BLaER1 treated with 17β-estradiol and CSF1 and Interleukin-3, amounts not matched to agents 10 nM and 100 nM (cell line): ENCODE measurements around the gene PTPRE.

Experiments
- H3K27ac ChIP-seq, 11 experiments: shearing (Covaris generic); formaldehyde crosslinking; 2 replicates each; pipeline ENCODE4 v1.8.1; 2022
- H3K27me3 ChIP-seq, 11 experiments: shearing (Covaris generic); formaldehyde crosslinking; 2 replicates each; pipeline ENCODE4 v1.8.1; 2022
- H3K36me3 ChIP-seq, 11 experiments: shearing (Covaris generic); formaldehyde crosslinking; 2 replicates each; pipeline ENCODE4 v1.8.1; 2022
- H3K4me1 ChIP-seq, 10 experiments: shearing (Covaris generic); formaldehyde crosslinking; 2 replicates each; pipeline ENCODE4 v1.8.1; 2022
- H3K4me2 ChIP-seq, 11 experiments: shearing (Covaris generic); formaldehyde crosslinking; 2 replicates each; pipeline ENCODE4 v1.8.1; 2022
- H3K4me3 ChIP-seq, 10 experiments: shearing (Covaris generic); formaldehyde crosslinking; 2 replicates each; pipeline ENCODE4 v1.8.1; 2022
- H3K9ac ChIP-seq, 11 experiments: shearing (Covaris generic); formaldehyde crosslinking; 2 replicates each; pipeline ENCODE4 v1.8.1; 2022
- H3K9me3 ChIP-seq, 11 experiments: shearing (Covaris generic); formaldehyde crosslinking; replicated peaks in 1 of 11; 2 replicates each; pipeline ENCODE4 v1.8.1; 2022
- H4K20me1 ChIP-seq, 11 experiments: shearing (Covaris generic); formaldehyde crosslinking; 2 replicates each; pipeline ENCODE4 v1.8.1; 2022
- Cebpa-rat ChIP-seq, 11 experiments: shearing (Covaris generic); IDR thresholded peaks; 2 replicates each; pipeline ENCODE4 v1.8.1; 2022

PTPRE gene

GRCh38 chr10:127932521-127933270 lies 25.8 kb downstream of the PTPRE start:
- H3K4me1 ChIP-seq: peaks cover 0 to 28% (median 13%) of the 10 kb centered on the region in 10 experiments; a peak in 13 of 20 replicates
- no peak overlapping the region for H3K4me3 ChIP-seq
- H3K27me3 ChIP-seq: no peaks in the 10 kb centered on the region
- peaks cover 0 to 3% (median 0%) of the 10 kb centered on the region in 11 experiments; a peak in 1 of 22 replicates for H4K20me1 ChIP-seq
- H3K9me3 ChIP-seq: peaks cover 0 to 12% (median 5%) of the 10 kb centered on the region in 11 experiments; a peak in 8 of 22 replicates
- no peak overlapping the region for H3K4me2 ChIP-seq
- peaks cover 0 to 41% (median 0%) of the 10 kb centered on the region in 11 experiments; a peak in 10 of 22 replicates for H3K36me3 ChIP-seq
- H3K27ac ChIP-seq: no peak overlapping the region
- no peak overlapping the region for H3K9ac ChIP-seq
- TF ChIP-seq Cebpa-rat (IDR thresholded peaks at IDR 0.05): no peak

GRCh38 chr10:127933271-127933670 lies 26.4 kb downstream of the PTPRE start:
- H3K9ac ChIP-seq: no peak overlapping the region
- no peak overlapping the region for H3K27ac ChIP-seq
- no peak for TF ChIP-seq Cebpa-rat (IDR thresholded peaks at IDR 0.05)
- H3K36me3 ChIP-seq: peaks cover 0 to 41% (median 0%) of the 10 kb centered on the region in 11 experiments; a peak in 10 of 22 replicates
- no peak overlapping the region for H3K4me3 ChIP-seq
- peaks cover 0 to 12% (median 5%) of the 10 kb centered on the region in 11 experiments; a peak in 8 of 22 replicates for H3K9me3 ChIP-seq
- H3K4me2 ChIP-seq: peak overlapping the region in 1 of 11 experiments; percentile 4; a peak in 1 of 22 replicates
- H3K27me3 ChIP-seq: no peaks in the 10 kb centered on the region
- H3K4me1 ChIP-seq: peaks cover 0 to 23% (median 7%) of the 10 kb centered on the region in 10 experiments; a peak in 13 of 20 replicates
- H4K20me1 ChIP-seq: peaks cover 0 to 3% (median 0%) of the 10 kb centered on the region in 11 experiments; a peak in 1 of 22 replicates

GRCh38 chr10:127934383-127934782 lies 27.5 kb downstream of the PTPRE start:
- Histone ChIP-seq H4K20me1 (peaks cover 0 to 3% (median 0%) of the 10 kb centered on the region in 11 experiments; a peak in 2 of 22 replicates), H3K27ac (no peak overlapping the region), H3K4me3 (no peak overlapping the region), H3K9me3 (peaks cover 0 to 12% (median 5%) of the 10 kb centered on the region in 11 experiments; a peak in 8 of 22 replicates), H3K4me2 (no peak overlapping the region), H3K36me3 (peaks cover 0 to 41% (median 0%) of the 10 kb centered on the region in 11 experiments; a peak in 10 of 22 replicates), H3K4me1 (peaks cover 0 to 15% (median 4%) of the 10 kb centered on the region in 10 experiments; a peak in 9 of 20 replicates), H3K9ac (no peak overlapping the region), H3K27me3 (no peaks in the 10 kb centered on the region)
- TF ChIP-seq Cebpa-rat (IDR thresholded peaks at IDR 0.05): no peak

GRCh38 chr10:127935071-127935561 lies 28.2 kb downstream of the PTPRE start:
- Histone ChIP-seq H4K20me1 (peaks cover 0 to 9% (median 0%) of the 10 kb centered on the region in 11 experiments; a peak in 4 of 22 replicates), H3K27ac (no peak overlapping the region), H3K9me3 (peaks cover 0 to 12% (median 5%) of the 10 kb centered on the region in 11 experiments; a peak in 8 of 22 replicates), H3K9ac (no peak overlapping the region), H3K4me2 (peak overlapping the region in 2 of 11 experiments; percentile 15 to 21; a peak in 2 of 22 replicates), H3K27me3 (no peaks in the 10 kb centered on the region), H3K4me1 (peaks cover 0 to 19% (median 6%) of the 10 kb centered on the region in 10 experiments; a peak in 10 of 20 replicates), H3K4me3 (no peak overlapping the region), H3K36me3 (peaks cover 0 to 41% (median 0%) of the 10 kb centered on the region in 11 experiments; a peak in 10 of 22 replicates)
- no peak for TF ChIP-seq Cebpa-rat (IDR thresholded peaks at IDR 0.05)

GRCh38 chr10:127937069-127937468 lies 30.2 kb downstream of the PTPRE start:
- no peak overlapping the region for H3K27ac ChIP-seq
- H3K4me1 ChIP-seq: peaks cover 0 to 31% (median 18%) of the 10 kb centered on the region in 10 experiments; a peak in 12 of 20 replicates
- H3K9me3 ChIP-seq: peaks cover 0 to 8% (median 5%) of the 10 kb centered on the region in 11 experiments; a peak in 8 of 22 replicates
- H3K27me3 ChIP-seq: no peaks in the 10 kb centered on the region
- H4K20me1 ChIP-seq: peaks cover 0 to 16% (median 0%) of the 10 kb centered on the region in 11 experiments; a peak in 5 of 22 replicates
- peaks cover 0 to 41% (median 0%) of the 10 kb centered on the region in 11 experiments; a peak in 10 of 22 replicates for H3K36me3 ChIP-seq
- H3K4me2 ChIP-seq: no peak overlapping the region
- TF ChIP-seq Cebpa-rat (IDR thresholded peaks at IDR 0.05): no peak
- no peak overlapping the region for H3K4me3 ChIP-seq
- no peak overlapping the region for H3K9ac ChIP-seq

GRCh38 chr10:127937915-127938463 lies 31.1 kb downstream of the PTPRE start:
- H3K4me1 ChIP-seq: peaks cover 7 to 37% (median 22%) of the 10 kb centered on the region in 10 experiments
- no peak overlapping the region for H3K27ac ChIP-seq
- peaks cover 0 to 33% (median 0%) of the 10 kb centered on the region in 11 experiments; a peak in 10 of 22 replicates for H3K36me3 ChIP-seq
- peaks cover 0 to under 1% (median 0%) of the 10 kb centered on the region in 11 experiments; a peak in 3 of 22 replicates for H3K9me3 ChIP-seq
- H3K9ac ChIP-seq: no peak overlapping the region
- no peak for TF ChIP-seq Cebpa-rat (IDR thresholded peaks at IDR 0.05)
- H3K4me2 ChIP-seq: no peak overlapping the region
- H3K4me3 ChIP-seq: no peak overlapping the region
- peaks cover 0 to 16% (median 0%) of the 10 kb centered on the region in 11 experiments; a peak in 5 of 22 replicates for H4K20me1 ChIP-seq
- no peaks in the 10 kb centered on the region for H3K27me3 ChIP-seq

GRCh38 chr10:127939786-127940330 lies 33.0 kb downstream of the PTPRE start:
- H3K27me3 ChIP-seq: no peaks in the 10 kb centered on the region
- peaks cover 0 to 16% (median 0%) of the 10 kb centered on the region in 11 experiments; a peak in 5 of 22 replicates for H4K20me1 ChIP-seq
- H3K36me3 ChIP-seq: peaks cover 0 to 23% (median 0%) of the 10 kb centered on the region in 11 experiments; a peak in 10 of 22 replicates
- no peak overlapping the region for H3K9ac ChIP-seq
- no peak overlapping the region for H3K4me3 ChIP-seq
- no peak for TF ChIP-seq Cebpa-rat (IDR thresholded peaks at IDR 0.05)
- H3K27ac ChIP-seq: no peak overlapping the region
- peaks cover 19 to 50% (median 26%) of the 10 kb centered on the region in 10 experiments for H3K4me1 ChIP-seq
- no peak overlapping the region; a peak in 1 of 22 replicates for H3K4me2 ChIP-seq
- no peaks in the 10 kb centered on the region for H3K9me3 ChIP-seq

- no peaks in the 10 kb centered on the region for H3K9me3 ChIP-seq
- H3K4me3 ChIP-seq: no peak overlapping the region
- H3K4me1 ChIP-seq: peaks cover 29 to 53% (median 38%) of the 10 kb centered on the region in 10 experiments
- peaks cover 0 to 11% (median 0%) of the 10 kb centered on the region in 11 experiments; a peak in 1 of 22 replicates for H3K36me3 ChIP-seq
- TF ChIP-seq Cebpa-rat (IDR thresholded peaks at IDR 0.05): no peak
- no peak overlapping the region for H3K27ac ChIP-seq
- H3K27me3 ChIP-seq: no peaks in the 10 kb centered on the region
- no peak overlapping the region for H3K9ac ChIP-seq
- H4K20me1 ChIP-seq: peaks cover 0 to 25% (median 0%) of the 10 kb centered on the region in 11 experiments; a peak in 5 of 22 replicates
- H3K4me2 ChIP-seq: peak overlapping the region in 4 of 11 experiments; percentile 10 to 43 (median 36); a peak in 5 of 22 replicates
Observed at GRCh38 chr10:127940866-127941640, 34.1 kb downstream of the PTPRE start.
